Left hindlimb (tissue), 1 donor: ENCODE measurements around the gene STXBP4.
"Not testable (repeated sequence)": the region's sequence is repeated elsewhere in the genome, so short reads cannot be mapped to it uniquely, and the experiment has no call there.

Source experiments
- DNase-seq: peaks from one replicate; pipeline ENCODE4 v3.0.0-alpha.2; 2018

STXBP4 gene

GRCh38 chr17:55059724-55060123 is 91.2 kb downstream of the STXBP4 start:
- DNase-seq: no peak

DNA sequence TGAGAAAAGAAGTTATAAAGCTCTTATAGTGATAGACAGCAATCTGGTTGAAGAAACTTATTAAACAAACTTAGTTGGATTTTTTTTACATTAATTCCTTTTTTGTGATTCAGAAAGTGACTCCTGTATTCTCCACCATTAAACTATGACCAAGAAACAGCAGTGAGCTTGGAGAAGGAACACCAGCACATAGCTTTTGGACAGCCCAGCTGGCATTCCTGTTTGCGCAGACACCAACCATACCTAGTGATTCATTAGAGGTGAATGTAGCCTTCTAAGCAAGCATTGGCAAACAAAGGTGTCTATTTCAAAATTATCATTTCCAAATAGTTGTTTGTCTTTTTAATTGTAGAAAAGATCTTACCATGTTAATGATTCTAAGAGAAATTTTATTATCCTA is 94.4 kb downstream of the STXBP4 start:
- DNase-seq: no peak

- DNase-seq: no peak
Observed at GRCh38 chr17:55063885-55064874, 95.6 kb downstream of the STXBP4 start.

DNA sequence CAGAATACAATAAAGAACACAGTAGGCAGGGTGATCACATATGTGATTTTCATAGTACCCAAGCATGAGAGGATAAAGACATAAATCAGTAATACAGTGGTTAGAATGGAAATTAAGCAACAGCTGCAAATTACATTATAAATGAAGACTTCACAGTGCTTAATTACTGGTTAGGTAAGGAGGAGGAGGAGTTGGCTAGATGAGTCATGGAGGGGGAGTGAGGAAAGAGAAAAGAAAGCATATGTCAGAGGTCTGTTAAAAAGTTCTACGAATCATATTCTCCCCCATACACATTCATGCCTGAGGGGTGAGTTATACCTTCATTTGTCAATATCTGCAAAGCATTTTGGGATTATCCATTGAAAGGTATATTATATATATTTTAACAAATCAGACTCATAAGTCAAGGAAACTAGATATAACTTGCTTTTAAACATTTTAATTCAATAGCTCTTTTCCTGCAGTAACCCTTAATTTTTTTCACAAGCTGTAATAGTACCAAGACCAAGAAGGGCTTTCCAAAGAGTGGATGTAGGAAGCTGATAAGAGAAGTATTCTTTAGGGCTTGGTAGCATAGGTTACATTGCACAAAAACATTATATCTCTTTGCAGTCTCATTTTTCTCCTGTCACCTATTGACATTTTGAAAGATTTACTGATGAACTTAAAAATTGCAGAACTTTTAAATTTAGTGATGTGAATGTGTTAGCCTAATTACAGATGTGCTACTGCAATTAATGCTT is 99.3 kb downstream of the STXBP4 start:
- no peak for DNase-seq

GRCh38 chr17:55068862-55069811 is 100.6 kb downstream of the STXBP4 start:
- no peak for DNase-seq

DNA sequence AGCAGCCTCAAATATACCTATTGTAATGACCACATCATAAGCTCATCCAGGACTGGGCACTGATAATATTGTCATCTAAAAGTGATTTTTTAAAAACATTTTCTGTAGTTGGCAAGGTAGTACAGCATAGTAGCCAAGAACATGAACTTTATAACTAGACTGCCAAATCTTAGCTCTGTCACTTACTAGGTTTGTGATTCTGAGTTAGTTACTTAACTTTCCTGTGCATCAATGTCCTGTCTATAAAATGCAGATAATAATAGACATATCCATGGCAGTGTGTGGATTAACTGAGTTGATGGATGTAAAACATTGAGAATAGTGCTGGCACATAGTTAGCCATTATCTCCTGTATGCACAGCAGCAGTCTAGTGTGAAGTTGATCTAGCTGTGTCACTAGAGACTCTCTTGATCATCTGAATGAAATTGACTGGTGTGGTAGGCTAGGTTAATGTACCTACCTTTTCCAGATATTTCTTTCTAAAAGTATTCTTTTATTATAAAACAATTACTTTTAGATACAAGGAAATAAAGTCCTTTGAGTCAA is 101.5 kb downstream of the STXBP4 start:
- DNase-seq: no peak

- no peak for DNase-seq
Observed at GRCh38 chr17:55072898-55073297, 104.3 kb downstream of the STXBP4 start.

DNA sequence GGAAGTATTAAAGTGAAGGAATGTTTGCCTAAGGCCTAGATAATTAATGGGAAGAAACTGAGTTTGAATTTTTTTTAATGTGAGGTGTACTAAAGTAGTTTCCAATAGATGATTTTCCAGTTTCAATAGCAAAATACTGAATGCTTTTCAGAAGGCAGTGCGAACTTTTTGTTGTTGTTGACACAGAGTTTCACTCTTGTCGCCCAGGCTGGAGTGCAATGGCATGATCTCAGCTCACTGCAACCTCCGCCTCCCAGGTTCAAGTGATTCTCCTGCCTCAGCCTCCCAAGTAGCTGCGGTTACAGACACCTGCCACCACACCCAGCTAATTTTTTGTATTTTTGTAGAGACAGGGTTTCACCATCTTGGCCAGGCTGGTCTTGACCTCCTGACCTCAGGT is 104.9 kb downstream of the STXBP4 start:
- not testable (repeated sequence) for DNase-seq

DNA sequence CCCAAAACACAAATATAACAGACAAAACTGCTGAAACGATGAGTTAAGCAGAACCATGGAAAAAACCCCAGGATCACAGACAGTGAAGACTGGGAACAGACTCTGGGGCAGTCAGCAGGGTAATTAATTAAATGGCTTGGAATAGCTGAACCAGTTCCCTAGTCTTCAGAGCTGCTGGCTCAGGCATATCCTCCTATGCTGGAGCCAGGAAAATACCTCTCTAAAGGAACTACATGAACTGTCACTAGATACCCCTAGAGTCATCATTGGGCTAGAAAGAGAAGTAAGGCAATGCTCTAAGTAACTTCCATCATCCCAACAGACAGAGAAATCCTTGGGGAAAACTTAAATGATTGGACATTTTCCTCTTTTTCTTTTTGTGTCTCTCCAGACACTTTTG is 113.0 kb downstream of the STXBP4 start:
- no peak for DNase-seq

GRCh38 chr17:55086635-55087058 is 118.1 kb downstream of the STXBP4 start:
- no peak for DNase-seq

DNA sequence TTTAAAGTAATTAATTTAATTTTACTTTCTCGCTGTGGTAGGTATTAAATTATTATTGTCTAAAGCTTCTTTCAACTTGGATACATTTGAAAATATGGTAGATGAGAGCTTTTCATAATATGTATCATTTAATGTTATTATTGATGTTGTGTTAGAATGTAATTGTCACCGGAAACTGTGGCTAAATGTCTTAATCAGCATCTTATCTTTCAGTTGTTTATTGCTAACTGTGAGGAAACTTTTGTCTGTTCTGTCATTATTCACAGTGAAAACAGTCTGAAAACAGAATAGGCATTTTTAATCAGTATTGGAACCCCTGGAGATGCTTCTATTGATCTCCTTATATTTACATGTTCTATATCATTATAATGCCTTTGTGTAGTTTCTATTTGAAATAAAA is 120.7 kb downstream of the STXBP4 start:
- DNase-seq: no peak

GRCh38 chr17:55090079-55090492 is 121.5 kb downstream of the STXBP4 start:
- DNase-seq: no peak

DNA sequence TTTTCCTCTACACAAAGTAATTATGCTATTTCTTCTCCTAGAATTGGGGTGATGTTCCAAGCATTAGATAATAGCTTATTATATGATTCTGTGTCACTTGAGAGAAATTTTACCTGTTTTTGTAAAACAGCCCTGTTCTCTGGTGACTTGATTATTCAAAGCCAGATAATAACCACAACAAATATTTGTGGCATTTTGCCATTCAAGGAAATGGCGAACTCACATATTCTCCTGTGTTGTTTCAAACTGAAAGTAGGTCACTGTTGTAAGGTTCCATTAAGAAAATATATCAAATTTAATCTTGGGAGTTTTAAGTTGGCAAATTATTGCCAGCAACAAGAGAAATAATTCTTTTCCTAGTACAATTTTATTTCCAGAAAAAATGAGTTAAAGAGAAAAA is 124.8 kb downstream of the STXBP4 start:
- DNase-seq: no peak

- no peak for DNase-seq
Observed at GRCh38 chr17:55098765-55099164, 130.2 kb downstream of the STXBP4 start.

DNA sequence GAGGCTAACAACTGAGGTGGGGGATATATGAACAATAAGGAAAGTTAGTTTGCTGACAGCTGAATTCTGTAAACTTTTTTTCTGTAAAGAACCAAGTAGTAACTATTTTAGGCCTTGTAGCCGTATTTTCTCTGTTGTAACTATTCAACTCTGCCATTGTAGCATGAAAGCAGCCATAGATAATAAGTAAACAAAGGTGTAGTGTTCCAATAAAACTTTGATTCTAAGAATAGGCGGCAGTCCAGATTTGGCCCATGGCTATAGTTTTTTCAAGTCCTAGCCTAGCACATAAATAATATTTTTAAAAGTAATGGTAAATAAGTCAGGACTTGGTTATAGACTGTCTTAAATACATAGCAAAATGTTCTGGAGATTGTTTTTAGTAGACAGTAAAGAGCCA is 142.0 kb downstream of the STXBP4 start:
- DNase-seq: no peak

DNA sequence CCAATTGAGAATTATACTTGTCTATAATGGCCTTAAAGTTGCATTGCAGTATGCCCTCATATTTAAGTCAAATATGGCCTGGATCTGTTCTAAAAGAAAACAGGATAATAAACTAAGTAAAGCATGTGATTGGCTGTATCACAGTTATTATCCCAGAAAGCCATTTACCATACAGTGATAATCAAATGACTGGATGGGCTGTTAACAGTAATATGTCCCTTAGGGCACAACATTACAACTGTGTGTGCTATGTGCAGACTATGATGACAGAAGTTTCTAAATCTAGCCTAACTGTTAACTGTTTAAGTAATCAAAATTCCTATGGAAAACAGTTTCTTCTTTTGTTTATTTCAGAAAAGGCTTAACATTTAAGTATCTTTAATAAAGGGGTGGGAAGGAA is 145.7 kb downstream of the STXBP4 start:
- no peak for DNase-seq

GRCh38 chr17:55116440-55116914 is 147.9 kb downstream of the STXBP4 start:
- no peak for DNase-seq

GRCh38 chr17:55117164-55117563 is 148.6 kb downstream of the STXBP4 start:
- no peak for DNase-seq

- DNase-seq: no peak
Observed at GRCh38 chr17:55120651-55121050, 152.1 kb downstream of the STXBP4 start.

GRCh38 chr17:55121268-55121667 is 152.7 kb downstream of the STXBP4 start:
- no peak for DNase-seq

DNA sequence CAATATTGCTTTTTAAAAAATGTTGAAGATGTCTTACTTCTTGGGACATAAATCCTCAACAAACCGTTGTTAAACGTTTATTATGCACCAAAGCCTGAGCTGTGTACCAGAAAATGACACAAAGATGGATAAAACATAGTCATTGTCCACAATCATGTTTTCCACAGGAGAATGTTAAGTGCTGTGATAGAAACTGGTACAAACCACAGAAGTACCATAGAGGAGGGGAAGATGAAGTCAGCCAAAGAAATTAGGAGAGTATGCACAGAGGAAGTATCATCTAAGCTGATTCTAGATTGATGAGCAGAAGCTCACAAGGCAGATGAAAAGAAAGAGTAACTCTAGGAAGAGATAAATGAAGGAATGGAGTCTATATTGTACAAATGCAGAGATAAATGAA is 153.5 kb downstream of the STXBP4 start:
- no peak for DNase-seq

DNA sequence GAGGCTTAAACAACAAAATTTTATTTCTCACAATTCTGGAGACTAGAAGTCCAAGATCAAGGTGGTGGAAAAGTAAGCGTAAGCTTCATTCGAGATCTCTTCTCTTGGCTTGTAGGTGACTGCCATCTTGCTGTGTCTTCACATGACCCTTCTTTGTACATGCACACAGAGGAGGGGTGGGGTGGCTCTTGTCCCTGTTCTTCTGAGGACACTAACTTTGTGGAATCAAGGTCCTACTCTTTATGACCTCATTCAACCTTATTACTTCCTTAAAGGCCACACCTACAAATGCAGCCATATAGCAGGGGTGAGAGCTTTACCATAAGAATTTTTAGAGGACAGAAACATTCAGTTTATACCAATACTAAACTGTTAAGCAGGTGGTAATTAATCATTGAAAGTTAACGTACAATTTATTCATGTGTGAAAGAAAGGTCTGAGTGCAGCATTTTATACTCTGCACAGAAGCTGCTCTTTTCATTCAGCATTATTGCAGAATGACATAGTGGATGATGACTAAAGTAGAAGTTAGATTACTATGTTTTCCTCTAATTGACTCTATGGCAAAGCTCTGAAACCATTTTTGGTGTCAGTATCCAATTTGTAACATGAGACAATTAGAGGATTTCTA is 156.3 kb downstream of the STXBP4 start:
- no peak for DNase-seq
